Measurements from ENCODE around the gene MBTPS1. TPM values are rescaled to one million over a fixed set of nuclear protein-coding genes. Genes with fewer than 3 reads are reported as not detected.

The MBTPS1 gene
- total and polyA plus RNA-seq, 9 of the 15 experiments (the other 6 are each of a cell fraction or from before 2014, with no cell fraction given), result 2.8 to 57.6 (median 43.8) TPM

DNA sequence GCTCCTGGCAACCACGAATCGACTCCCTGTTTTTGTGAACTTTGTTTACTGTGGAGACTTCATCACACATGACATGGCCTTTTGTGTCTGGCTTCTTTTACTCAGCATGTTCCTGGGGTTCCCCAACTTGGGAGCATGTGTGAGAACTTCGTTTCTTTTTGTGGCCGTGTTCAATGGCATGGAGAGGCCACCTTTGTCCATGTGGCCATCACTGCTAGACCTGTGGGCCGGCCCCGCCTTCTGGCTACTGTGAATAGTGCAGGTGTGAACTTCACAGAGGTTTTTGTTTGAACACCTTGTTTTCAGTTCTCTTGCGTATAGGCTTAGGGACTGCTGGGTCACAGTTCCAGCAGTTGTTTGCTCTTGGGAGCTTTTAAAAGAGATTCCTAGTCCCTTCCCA lies 68.5 kb downstream of the MBTPS1 start (continued):
- TF ChIP-seq, protein P1, sequence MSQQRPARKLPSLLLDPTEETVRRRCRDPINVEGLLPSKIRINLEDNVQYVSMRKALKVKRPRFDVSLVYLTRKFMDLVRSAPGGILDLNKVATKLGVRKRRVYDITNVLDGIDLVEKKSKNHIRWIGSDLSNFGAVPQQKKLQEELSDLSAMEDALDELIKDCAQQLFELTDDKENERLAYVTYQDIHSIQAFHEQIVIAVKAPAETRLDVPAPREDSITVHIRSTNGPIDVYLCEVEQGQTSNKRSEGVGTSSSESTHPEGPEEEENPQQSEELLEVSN (IDR thresholded peaks at IDR 0.05; ENCODE audit: borderline replicate concordance in 1 of 2, extremely low read depth in 1 of 2, insufficient read depth in 1 of 2, insufficient read length in 1 of 2, low read depth in 1 of 2, low read length in 1 of 2, poor library complexity in 1 of 2, severe bottlenecking in 1 of 2), result peak in 1 of 2 experiments; percentile 40

DNA sequence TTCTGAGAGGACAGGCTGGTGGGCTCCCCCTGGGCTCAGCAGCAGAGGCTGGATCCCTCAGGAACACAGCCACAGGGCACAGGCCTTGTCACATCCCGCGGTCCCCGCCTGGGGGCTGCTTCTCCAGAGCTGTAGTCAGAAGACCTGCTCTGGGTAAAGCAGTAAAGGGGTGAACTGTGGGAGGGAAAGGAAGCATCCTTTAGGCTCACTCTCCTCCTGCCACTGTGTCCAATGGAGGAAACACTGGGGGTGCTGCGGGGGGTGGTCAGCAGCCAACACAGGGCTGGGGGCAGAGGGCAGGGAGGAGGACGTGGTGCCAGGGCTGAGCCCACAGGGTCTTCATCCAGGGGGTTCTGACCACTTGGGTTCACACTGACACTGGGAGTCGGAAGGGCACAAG lies 69.1 kb downstream of the MBTPS1 start:
- no TSS peak for BruUV-seq (replicated peaks)
- ChIA-PET POLR2A (interaction anchor here (1.6 kb wide), 1 partner anchor 90 kb away, joined by 3 read pairs; no protein-coding TSS in a partner anchor), CTCF (ENCODE audit: low intra/inter-chr PET ratio) (interaction anchor here (2.6 kb wide), 1 partner anchor 80 kb away, joined by 9 read pairs; the partner anchor contains the start of gene NECAB2)
- Histone ChIP-seq H3K9me3 (replicated peaks; ENCODE audit: control insufficient read depth, insufficient read depth, low read depth, low read length) (no peaks in the 10 kb centered on the region), H2AFZ (ENCODE audit: low read depth, low read length) (no peak overlapping the region), H4K20me1 (replicated peaks; ENCODE audit: control insufficient read depth, insufficient read depth, low read length) (peaks cover 28% of the 10 kb centered on the region; the same call in 1 of the 2 replicates), H3K79me2 (ENCODE audit: control insufficient read depth, insufficient read depth, low read length) (no peaks in the 10 kb centered on the region), H3K4me3 (no peak overlapping the region), H3K27ac (ENCODE audit: extremely low read depth, low read depth, low read length) (no peak overlapping the region), H3K4me2 (ENCODE audit: insufficient read depth, low read length) (no peak overlapping the region), H3K27me3 (ENCODE audit: control insufficient read depth in 2 of 2, insufficient read depth in 2 of 2, low read length in 2 of 2) (peaks cover 4 to 9% of the 10 kb centered on the region in 2 experiments; a peak in 4 of 5 replicates), H3K36me3 (ENCODE audit: control insufficient read depth, insufficient read depth, low read length) (peaks cover 20% of the 10 kb centered on the region; the same call in 1 of the 3 replicates), H3K9ac (ENCODE audit: insufficient read depth in 1 of 2, low read depth in 2 of 2, low read length in 2 of 2) (no peak overlapping the region), H3K9me1 (ENCODE audit: control insufficient read depth, insufficient read depth, low read length) (peaks cover 6% of the 10 kb centered on the region), H3K4me1 (replicated peaks in 1 of 2; ENCODE audit: control insufficient read depth in 2 of 2, insufficient read depth in 2 of 2, low read length in 2 of 2) (peaks cover 16 to 32% of the 10 kb centered on the region in 2 experiments)
- in situ Hi-C loops (cut with MboI) (loop anchor here (10.0 kb wide), 1 partner anchor 73 kb away; no protein-coding TSS in a partner anchor), intact Hi-C loops (cut with micrococcal nuclease) (no loop called here)
- no peak for DNase-seq (ENCODE audit: extremely low read depth in 1 of 4, low spot score in 3 of 4)
- ATAC-seq, result no peak
- WGBS (ENCODE audit: insufficient coverage, low coverage, missing lambda C conversion rate), result 91% methylated on average over 6 of the region's 6 CpGs
- no peak for FAIRE-seq
- TF ChIP-seq ZNF57 (CRISPR knock-in tag; IDR thresholded peaks at IDR 0.05) (no peak), RHOXF2B (CRISPR knock-in tag; conservative IDR thresholded peaks at IDR 0.05) (no peak), MAFG (tag; conservative IDR thresholded peaks at IDR 0.05) (no peak), NR4A1 (CRISPR knock-in tag; IDR thresholded peaks at IDR 0.05) (no peak), NR4A1 (tag; IDR thresholded peaks at IDR 0.05) (no peak), ILK (tag; IDR thresholded peaks at IDR 0.05; ENCODE audit: borderline replicate concordance, low read depth) (no peak), PHB2 (IDR thresholded peaks at IDR 0.05; ENCODE audit: low read depth) (no peak), RBM34 (IDR thresholded peaks at IDR 0.05; ENCODE audit: borderline replicate concordance, insufficient read depth, low read length) (no peak), MED1 (CRISPR knock-in tag; IDR thresholded peaks at IDR 0.05; ENCODE audit: borderline replicate concordance) (no peak), SAFB2 (IDR thresholded peaks at IDR 0.05; ENCODE audit: borderline replicate concordance, low read depth, low read length, severe bottlenecking) (no peak), KDM1A (IDR thresholded peaks at IDR 0.05) (no peak)
- TF ChIP-seq, protein P2, sequence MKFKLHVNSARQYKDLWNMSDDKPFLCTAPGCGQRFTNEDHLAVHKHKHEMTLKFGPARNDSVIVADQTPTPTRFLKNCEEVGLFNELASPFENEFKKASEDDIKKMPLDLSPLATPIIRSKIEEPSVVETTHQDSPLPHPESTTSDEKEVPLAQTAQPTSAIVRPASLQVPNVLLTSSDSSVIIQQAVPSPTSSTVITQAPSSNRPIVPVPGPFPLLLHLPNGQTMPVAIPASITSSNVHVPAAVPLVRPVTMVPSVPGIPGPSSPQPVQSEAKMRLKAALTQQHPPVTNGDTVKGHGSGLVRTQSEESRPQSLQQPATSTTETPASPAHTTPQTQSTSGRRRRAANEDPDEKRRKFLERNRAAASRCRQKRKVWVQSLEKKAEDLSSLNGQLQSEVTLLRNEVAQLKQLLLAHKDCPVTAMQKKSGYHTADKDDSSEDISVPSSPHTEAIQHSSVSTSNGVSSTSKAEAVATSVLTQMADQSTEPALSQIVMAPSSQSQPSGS (CRISPR knock-in tag; IDR thresholded peaks at IDR 0.05), result no peak
- TF ChIP-seq, protein P3, sequence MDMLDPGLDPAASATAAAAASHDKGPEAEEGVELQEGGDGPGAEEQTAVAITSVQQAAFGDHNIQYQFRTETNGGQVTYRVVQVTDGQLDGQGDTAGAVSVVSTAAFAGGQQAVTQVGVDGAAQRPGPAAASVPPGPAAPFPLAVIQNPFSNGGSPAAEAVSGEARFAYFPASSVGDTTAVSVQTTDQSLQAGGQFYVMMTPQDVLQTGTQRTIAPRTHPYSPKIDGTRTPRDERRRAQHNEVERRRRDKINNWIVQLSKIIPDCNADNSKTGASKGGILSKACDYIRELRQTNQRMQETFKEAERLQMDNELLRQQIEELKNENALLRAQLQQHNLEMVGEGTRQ (CRISPR knock-in tag; IDR thresholded peaks at IDR 0.05), result no peak
- TF ChIP-seq, protein P4, sequence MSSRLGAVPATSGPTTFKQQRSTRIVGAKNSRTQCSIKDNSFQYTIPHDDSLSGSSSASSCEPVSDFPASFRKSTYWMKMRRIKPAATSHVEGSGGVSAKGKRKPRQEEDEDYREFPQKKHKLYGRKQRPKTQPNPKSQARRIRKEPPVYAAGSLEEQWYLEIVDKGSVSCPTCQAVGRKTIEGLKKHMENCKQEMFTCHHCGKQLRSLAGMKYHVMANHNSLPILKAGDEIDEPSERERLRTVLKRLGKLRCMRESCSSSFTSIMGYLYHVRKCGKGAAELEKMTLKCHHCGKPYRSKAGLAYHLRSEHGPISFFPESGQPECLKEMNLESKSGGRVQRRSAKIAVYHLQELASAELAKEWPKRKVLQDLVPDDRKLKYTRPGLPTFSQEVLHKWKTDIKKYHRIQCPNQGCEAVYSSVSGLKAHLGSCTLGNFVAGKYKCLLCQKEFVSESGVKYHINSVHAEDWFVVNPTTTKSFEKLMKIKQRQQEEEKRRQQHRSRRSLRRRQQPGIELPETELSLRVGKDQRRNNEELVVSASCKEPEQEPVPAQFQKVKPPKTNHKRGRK (tag; IDR thresholded peaks at IDR 0.05), result no peak
